H1 (cell line): ENCODE measurements around the gene UNK. TPM values are rescaled to one million over a fixed set of nuclear protein-coding genes. Genes with fewer than 3 reads are reported as not detected.

Experiments
- GTF2F1 ChIP-seq: IDR thresholded peaks from 2 replicates; pipeline ENCODE4 v1.6.1; 2012; ENCODE audit warnings: low read depth, low read length, improper control_type of control experiment, borderline replicate concordance
- RAD21 ChIP-seq, 2 experiments: IDR thresholded peaks in 1 of 2; conservative IDR thresholded peaks in 1 of 2; 2 replicates each; pipeline ENCODE4 v1.6.1; 2011; ENCODE audit warnings: low read depth in 2 of 2, low read length in 2 of 2, improper control_type of control experiment in 1 of 2, inconsistent platforms in 1 of 2, mild to moderate bottlenecking in 1 of 2, moderate library complexity in 1 of 2
- USF2 ChIP-seq: IDR thresholded peaks from 2 replicates; pipeline ENCODE4 v1.6.1; 2011; ENCODE audit warnings: low read length, improper control_type of control experiment
- polyA plus RNA-seq, 7 experiments: library from polyadenylated mRNA; depleted of rRNA in 3 of 7; stranded (reverse) in 5 of 7; unstranded in 2 of 7; fragments of >200 nt in 5 of 7; fragments of 200-250 nt in 2 of 7; gene quantifications; 1 replicate in 5 of 7; 2 replicates in 1 of 7; 4 replicates in 1 of 7; pipeline versions ENCODE4 v1.2.1 to v1.2.3, GENCODE V29; 2011 to 2013; ENCODE audit warnings: missing spikeins in 2 of 7, mixed read lengths in 2 of 7
- total RNA-seq: library from RNA; stranded (reverse); fragmentation: NEBNext Ultra II Directional; extraction: Animal tissue kit (Norgen Biotek cat#: 25700); gene quantifications from 2 replicates; pipeline ENCODE4 v1.2.1, GENCODE V29; 2021

The UNK gene
- total and polyA plus RNA-seq, 2 of the 8 experiments (the other 6 are each of a cell fraction or from before 2014, with no cell fraction given), result 24.2 to 33.3 TPM

- peak in 1 of 2 experiments; percentile 12; a peak in 2 of 4 replicates for TF ChIP-seq RAD21 (IDR thresholded peaks at IDR 0.05 in 1 of 2, conservative IDR thresholded peaks at IDR 0.05 in 1 of 2; ENCODE audit: low read depth in 2 of 2, low read length in 2 of 2)
- no peak for TF ChIP-seq GTF2F1
- no peak for TF ChIP-seq USF2
Observed at GRCh38 chr17:75773808-75774470, 10.7 kb upstream of the UNK start (continued).
